ENCODE data around the gene TMEM245. TPM values are rescaled to one million over a fixed set of nuclear protein-coding genes. Genes with fewer than 3 reads are reported as not detected.

TMEM245 gene
- total and polyA plus RNA-seq, 3 experiments from 2014 or later = 24.4 to 35.2 (median 34.4) TPM

DNA sequence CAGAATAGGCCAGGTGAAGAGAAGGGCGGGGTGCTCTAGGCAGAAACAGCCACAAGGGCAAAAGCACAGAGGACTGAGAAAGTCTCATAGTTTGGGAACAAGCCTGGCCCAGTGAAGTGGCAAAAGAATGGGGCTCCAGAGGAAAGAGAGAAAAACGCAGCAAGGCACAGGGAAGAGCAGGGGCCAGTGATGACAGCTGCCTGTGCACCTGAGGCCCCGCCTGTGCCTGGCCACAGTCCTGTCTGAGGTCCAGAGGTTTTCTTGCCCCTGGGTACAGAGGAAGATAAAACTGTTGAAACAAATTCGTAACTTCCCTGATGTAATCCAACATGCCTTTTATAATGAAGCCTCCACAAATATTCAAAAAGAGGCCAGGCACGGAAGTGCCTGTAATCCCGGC is 25.3 kb upstream of the TMEM245 start:
- no peak overlapping the region for H3K27ac Mint-ChIP-seq
- H3K4me1 Mint-ChIP-seq = peaks cover 5 to 6% (median 6%) of the 10 kb centered on the region in 3 donors
- H3K36me3 Mint-ChIP-seq = no peaks in the 10 kb centered on the region
- no peaks in the 10 kb centered on the region for H3K9me3 ChIP-seq (ENCODE audit: low read length)
- H3K4me3 ChIP-seq (ENCODE audit: low read length) = no peak overlapping the region
- ChIA-PET CTCF (no interaction called here), POLR2A (no interaction called here)
- H3K27ac ChIP-seq (ENCODE audit: low read depth, low read length) = no peak overlapping the region
- peaks cover 5 to 8% of the 10 kb centered on the region in 2 donors for H3K27me3 Mint-ChIP-seq
- no peaks in the 10 kb centered on the region for H3K27me3 ChIP-seq (ENCODE audit: insufficient read depth, low read length, poor library complexity, severe bottlenecking)
- no peak for DNase-seq
- no peaks in the 10 kb centered on the region for H3K9me3 Mint-ChIP-seq
- no peak overlapping the region for H3K4me3 Mint-ChIP-seq
- H3K36me3 ChIP-seq (ENCODE audit: insufficient read depth, low read length) = no peaks in the 10 kb centered on the region
- H3K4me1 ChIP-seq (ENCODE audit: insufficient read depth, low read length) = no peaks in the 10 kb centered on the region

- no peak overlapping the region for H3K27ac ChIP-seq (ENCODE audit: low read depth, low read length)
- H3K4me3 Mint-ChIP-seq = no peak overlapping the region
- no peaks in the 10 kb centered on the region for H3K36me3 Mint-ChIP-seq
- H3K4me1 ChIP-seq (ENCODE audit: insufficient read depth, low read length) = no peaks in the 10 kb centered on the region
- no peaks in the 10 kb centered on the region for H3K9me3 Mint-ChIP-seq
- H3K4me3 ChIP-seq (ENCODE audit: low read length) = no peak overlapping the region
- H3K9me3 ChIP-seq (ENCODE audit: low read length) = no peaks in the 10 kb centered on the region
- peaks cover 5 to 6% (median 6%) of the 10 kb centered on the region in 3 donors for H3K4me1 Mint-ChIP-seq
- H3K36me3 ChIP-seq (ENCODE audit: insufficient read depth, low read length) = no peaks in the 10 kb centered on the region
- H3K27me3 Mint-ChIP-seq = peaks cover 5 to 8% of the 10 kb centered on the region in 2 donors
- ChIA-PET CTCF (no interaction called here), POLR2A (no interaction called here)
- no peak for DNase-seq
- H3K27me3 ChIP-seq (ENCODE audit: insufficient read depth, low read length, poor library complexity, severe bottlenecking) = no peaks in the 10 kb centered on the region
- peak overlapping the region in 1 of 8 donors; percentile 90 for H3K27ac Mint-ChIP-seq
Observed at GRCh38 chr9:109143881-109144562, 24.3 kb upstream of the TMEM245 start.

DNA sequence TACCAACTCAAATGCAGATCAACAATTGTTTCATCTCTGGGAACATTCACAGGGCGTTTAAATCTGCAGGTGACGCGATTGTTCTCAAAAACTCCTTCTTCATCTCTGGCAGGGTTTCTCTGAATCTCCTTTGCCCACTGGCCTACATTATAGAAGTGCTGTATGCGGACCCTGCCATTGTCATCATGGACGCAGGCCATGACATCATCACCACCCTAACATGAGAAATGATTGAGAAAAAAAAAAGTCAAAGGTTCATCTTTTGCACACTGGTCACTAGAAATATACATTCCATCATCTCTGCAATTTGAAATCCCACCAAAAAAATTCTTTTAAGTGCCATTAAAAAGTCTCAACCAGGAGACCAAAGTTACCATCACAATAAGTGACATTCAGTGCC is 21.6 kb upstream of the TMEM245 start:
- Histone ChIP-seq H3K4me1 (ENCODE audit: insufficient read depth, low read length) (no peaks in the 10 kb centered on the region), H3K36me3 (ENCODE audit: insufficient read depth, low read length) (no peaks in the 10 kb centered on the region), H3K27ac (ENCODE audit: low read depth, low read length) (no peak overlapping the region), H3K9me3 (ENCODE audit: low read length) (no peaks in the 10 kb centered on the region), H3K27me3 (ENCODE audit: insufficient read depth, low read length, poor library complexity, severe bottlenecking) (no peaks in the 10 kb centered on the region), H3K4me3 (ENCODE audit: low read length) (no peak overlapping the region)
- Mint-ChIP-seq H3K27me3 (peaks cover 2 to 3% of the 10 kb centered on the region in 2 donors), H3K36me3 (peaks cover 0 to 2% (median 0%) of the 10 kb centered on the region in 3 donors), H3K27ac (peak overlapping the region in 1 of 8 donors; percentile 21), H3K9me3 (no peaks in the 10 kb centered on the region), H3K4me1 (peaks cover 5 to 6% (median 6%) of the 10 kb centered on the region in 3 donors), H3K4me3 (no peak overlapping the region)
- CTCF ChIA-PET = no interaction called here
- no peak for DNase-seq
- POLR2A ChIA-PET = no interaction called here

- Mint-ChIP-seq H3K27ac (no peak overlapping the region), H3K4me3 (no peak overlapping the region), H3K27me3 (peaks cover 1 to 3% of the 10 kb centered on the region in 2 donors), H3K36me3 (peaks cover 0 to 2% (median 0%) of the 10 kb centered on the region in 3 donors), H3K9me3 (no peaks in the 10 kb centered on the region), H3K4me1 (peaks cover 5 to 6% (median 6%) of the 10 kb centered on the region in 3 donors)
- ChIA-PET CTCF (no interaction called here), POLR2A (no interaction called here)
- Histone ChIP-seq H3K4me3 (ENCODE audit: low read length) (no peak overlapping the region), H3K27ac (ENCODE audit: low read depth, low read length) (no peak overlapping the region), H3K4me1 (ENCODE audit: insufficient read depth, low read length) (no peaks in the 10 kb centered on the region), H3K27me3 (ENCODE audit: insufficient read depth, low read length, poor library complexity, severe bottlenecking) (no peaks in the 10 kb centered on the region), H3K9me3 (ENCODE audit: low read length) (no peaks in the 10 kb centered on the region), H3K36me3 (ENCODE audit: insufficient read depth, low read length) (no peaks in the 10 kb centered on the region)
- no peak for DNase-seq
Observed at GRCh38 chr9:109139851-109140250, 20.1 kb upstream of the TMEM245 start.

DNA sequence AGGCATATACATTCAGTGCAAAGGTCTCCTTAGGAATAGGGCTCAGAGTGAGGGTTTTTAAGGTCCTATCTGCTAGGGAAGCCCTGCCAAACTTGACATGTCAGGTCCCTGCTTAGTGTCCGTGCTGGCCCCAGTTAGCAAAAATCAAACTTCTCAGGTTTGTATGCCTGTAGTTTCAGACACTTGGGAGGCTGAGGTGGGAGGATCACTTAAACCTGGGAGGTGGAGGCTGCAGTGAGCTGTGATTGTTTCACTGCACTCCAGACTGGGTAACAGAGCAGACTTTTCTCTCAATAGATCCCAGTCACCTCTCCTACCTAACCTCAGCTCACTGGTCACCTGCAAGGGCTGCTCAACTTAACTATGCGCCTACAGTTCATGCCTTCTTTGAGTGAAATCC is 18.7 kb upstream of the TMEM245 start:
- no peak overlapping the region for H3K27ac Mint-ChIP-seq
- H3K36me3 Mint-ChIP-seq = peaks cover 0 to 2% (median 0%) of the 10 kb centered on the region in 3 donors
- H3K4me1 Mint-ChIP-seq = no peaks in the 10 kb centered on the region
- POLR2A ChIA-PET = no interaction called here
- H3K9me3 Mint-ChIP-seq = no peaks in the 10 kb centered on the region
- CTCF ChIA-PET = no interaction called here
- Histone ChIP-seq H3K27me3 (ENCODE audit: insufficient read depth, low read length, poor library complexity, severe bottlenecking) (no peaks in the 10 kb centered on the region), H3K4me1 (ENCODE audit: insufficient read depth, low read length) (no peaks in the 10 kb centered on the region), H3K36me3 (ENCODE audit: insufficient read depth, low read length) (no peaks in the 10 kb centered on the region), H3K4me3 (ENCODE audit: low read length) (no peak overlapping the region), H3K27ac (ENCODE audit: low read depth, low read length) (no peak overlapping the region), H3K9me3 (ENCODE audit: low read length) (no peaks in the 10 kb centered on the region)
- no peak overlapping the region for H3K4me3 Mint-ChIP-seq
- peaks cover 0 to 3% of the 10 kb centered on the region in 2 donors for H3K27me3 Mint-ChIP-seq
- no peak for DNase-seq

- CTCF ChIA-PET = no interaction called here
- DNase-seq = no peak
- H3K27me3 ChIP-seq (ENCODE audit: insufficient read depth, low read length, poor library complexity, severe bottlenecking) = no peaks in the 10 kb centered on the region
- no peaks in the 10 kb centered on the region for H3K4me1 ChIP-seq (ENCODE audit: insufficient read depth, low read length)
- POLR2A ChIA-PET = no interaction called here
- no peaks in the 10 kb centered on the region for H3K9me3 ChIP-seq (ENCODE audit: low read length)
- no peak overlapping the region for H3K4me3 ChIP-seq (ENCODE audit: low read length)
- Mint-ChIP-seq H3K36me3 (peaks cover 0 to 2% (median 0%) of the 10 kb centered on the region in 3 donors), H3K9me3 (no peaks in the 10 kb centered on the region), H3K4me1 (peaks cover 0 to 3% (median 1%) of the 10 kb centered on the region in 3 donors), H3K27ac (no peak overlapping the region), H3K27me3 (peaks cover 0 to 3% of the 10 kb centered on the region in 2 donors), H3K4me3 (no peak overlapping the region)
- H3K36me3 ChIP-seq (ENCODE audit: insufficient read depth, low read length) = no peaks in the 10 kb centered on the region
- no peak overlapping the region for H3K27ac ChIP-seq (ENCODE audit: low read depth, low read length)
Observed at GRCh38 chr9:109134167-109134578, 14.4 kb upstream of the TMEM245 start.

- no peak for DNase-seq
- no peaks in the 10 kb centered on the region for H3K27me3 ChIP-seq (ENCODE audit: insufficient read depth, low read length, poor library complexity, severe bottlenecking)
- Mint-ChIP-seq H3K27me3 (peaks cover 0 to 3% of the 10 kb centered on the region in 2 donors), H3K36me3 (peaks cover 0 to 2% (median 0%) of the 10 kb centered on the region in 3 donors), H3K9me3 (no peaks in the 10 kb centered on the region), H3K4me1 (peaks cover 0 to 3% (median 1%) of the 10 kb centered on the region in 3 donors), H3K4me3 (no peak overlapping the region), H3K27ac (no peak overlapping the region)
- peak overlapping the region; percentile 38 for H3K27ac ChIP-seq (ENCODE audit: low read depth, low read length)
- no peak overlapping the region for H3K4me3 ChIP-seq (ENCODE audit: low read length)
- CTCF ChIA-PET = no interaction called here
- H3K4me1 ChIP-seq (ENCODE audit: insufficient read depth, low read length) = no peaks in the 10 kb centered on the region
- no peaks in the 10 kb centered on the region for H3K9me3 ChIP-seq (ENCODE audit: low read length)
- H3K36me3 ChIP-seq (ENCODE audit: insufficient read depth, low read length) = no peaks in the 10 kb centered on the region
- POLR2A ChIA-PET = no interaction called here
Observed at GRCh38 chr9:109133533-109133932, 13.8 kb upstream of the TMEM245 start.

- H3K4me3 Mint-ChIP-seq = no peak overlapping the region
- H3K27ac ChIP-seq (ENCODE audit: low read depth, low read length) = no peak overlapping the region
Observed at GRCh38 chr9:109132567-109133021, 12.8 kb upstream of the TMEM245 start.

More at GRCh38 chr9:109132567-109133021, 12.8 kb upstream of the TMEM245 start:
- Mint-ChIP-seq H3K4me1 (peaks cover 0 to 3% (median 1%) of the 10 kb centered on the region in 3 donors), H3K27me3 (peaks cover under 1 to 3% of the 10 kb centered on the region in 2 donors), H3K27ac (no peak overlapping the region), H3K36me3 (peaks cover 0 to 2% (median 0%) of the 10 kb centered on the region in 3 donors), H3K9me3 (no peaks in the 10 kb centered on the region)
- DNase-seq = no peak
- Histone ChIP-seq H3K4me1 (ENCODE audit: insufficient read depth, low read length) (no peaks in the 10 kb centered on the region), H3K27me3 (ENCODE audit: insufficient read depth, low read length, poor library complexity, severe bottlenecking) (no peaks in the 10 kb centered on the region), H3K36me3 (ENCODE audit: insufficient read depth, low read length) (no peaks in the 10 kb centered on the region), H3K4me3 (ENCODE audit: low read length) (no peak overlapping the region), H3K9me3 (ENCODE audit: low read length) (no peaks in the 10 kb centered on the region)
- ChIA-PET POLR2A (no interaction called here), CTCF (no interaction called here)
